ENCODE data around the gene PLPP7.
"Not testable (repeated sequence)": the region's sequence is repeated elsewhere in the genome, so short reads cannot be mapped to it uniquely, and the experiment has no call there.

PLPP7 gene

DNA sequence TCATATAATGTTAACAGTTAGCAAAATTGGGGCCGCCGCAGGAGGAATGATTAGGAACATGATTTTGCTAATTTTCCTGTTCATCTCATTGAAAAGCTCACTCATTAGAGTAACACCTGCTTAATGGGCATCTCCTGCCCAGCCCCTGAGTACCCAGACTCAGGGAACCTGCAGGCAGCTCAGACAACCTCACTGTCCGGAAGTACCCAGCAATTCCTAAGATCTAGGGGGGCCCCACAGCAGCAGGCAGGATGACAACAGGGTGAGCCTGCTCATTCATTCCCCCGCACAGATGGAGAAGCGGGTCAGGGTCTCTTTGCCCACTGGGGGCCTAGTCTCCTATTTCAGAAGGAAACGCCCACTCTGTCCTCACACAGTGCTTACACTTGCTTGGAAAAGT lies 25.8 kb upstream of the PLPP7 start:
- in situ Hi-C loops (cut with HindIII; ENCODE audit: low pct_ligation_motif_present, low pct_unique_long_range_greater_than_20kb, low sequenced_read_pairs), result no loop called here
- no peak for DNase-seq

DNA sequence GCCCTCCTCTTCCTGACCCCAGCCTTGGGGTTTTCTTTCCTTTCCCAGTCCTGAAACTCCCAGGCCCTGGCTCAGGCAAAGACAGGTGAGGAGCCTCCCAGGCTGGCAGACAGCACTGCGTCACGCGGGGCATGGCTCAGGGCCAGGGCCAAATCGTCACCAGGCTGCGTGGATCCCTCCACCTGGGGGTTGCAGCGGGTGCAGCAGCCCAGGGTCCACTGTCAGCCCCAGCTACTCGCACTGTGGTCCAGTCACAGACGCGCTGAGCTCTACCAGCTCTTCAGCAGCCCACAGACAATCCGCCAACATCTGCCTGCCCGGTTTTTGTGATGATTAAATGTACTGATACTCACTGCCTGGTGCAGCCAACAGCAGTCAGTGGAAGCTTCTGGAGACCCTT lies 25.3 kb upstream of the PLPP7 start:
- no peak for DNase-seq
- in situ Hi-C loops (cut with HindIII; ENCODE audit: low pct_ligation_motif_present, low pct_unique_long_range_greater_than_20kb, low sequenced_read_pairs), result no loop called here

DNA sequence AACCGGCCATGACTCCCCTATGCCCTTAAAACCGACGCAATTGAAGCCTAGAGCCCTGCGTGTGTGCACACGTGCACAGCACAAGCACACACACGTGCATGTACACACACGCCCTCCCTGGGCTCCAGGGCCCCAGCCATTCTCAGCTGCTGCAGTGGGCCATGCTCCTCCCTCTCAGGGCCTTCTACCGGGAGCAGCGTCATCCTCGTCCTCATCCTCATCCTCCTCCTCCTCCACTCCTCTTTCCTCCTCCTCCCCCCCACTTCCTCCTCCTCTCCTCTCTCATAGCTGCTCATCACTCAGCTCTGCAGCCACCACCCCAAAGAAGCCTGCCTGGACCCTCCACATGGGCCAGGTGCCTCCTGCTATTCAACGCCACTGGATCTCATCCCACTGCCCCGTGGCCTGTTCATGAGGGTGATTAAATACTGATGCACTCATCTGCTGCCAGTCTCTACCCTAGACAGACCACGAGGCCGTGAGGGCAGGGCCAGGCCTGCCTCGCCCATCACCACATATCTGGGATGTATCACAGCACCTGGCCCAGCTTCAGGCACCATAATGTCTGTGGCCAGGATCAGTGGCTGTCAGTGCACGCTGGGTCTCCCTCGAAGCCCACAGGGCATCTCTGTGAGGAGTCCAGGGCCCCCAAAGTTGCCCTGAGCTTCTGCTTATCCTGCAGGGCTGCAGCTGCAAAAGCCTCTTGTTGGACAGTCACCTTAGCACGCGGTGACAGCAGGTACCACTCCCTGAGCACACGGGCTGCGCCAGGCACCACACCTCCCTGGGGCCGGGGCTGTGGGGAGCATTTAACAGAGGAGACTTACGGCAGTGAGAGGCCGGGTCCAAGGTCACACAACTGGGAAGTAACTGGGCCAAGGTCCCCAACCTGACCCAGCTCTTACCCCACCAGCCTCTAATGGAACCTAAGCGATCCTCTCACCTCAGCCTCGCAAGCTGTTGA lies 23.0 kb upstream of the PLPP7 start:
- no peak for DNase-seq
- in situ Hi-C loops (cut with HindIII; ENCODE audit: low pct_ligation_motif_present, low pct_unique_long_range_greater_than_20kb, low sequenced_read_pairs), result no loop called here

DNA sequence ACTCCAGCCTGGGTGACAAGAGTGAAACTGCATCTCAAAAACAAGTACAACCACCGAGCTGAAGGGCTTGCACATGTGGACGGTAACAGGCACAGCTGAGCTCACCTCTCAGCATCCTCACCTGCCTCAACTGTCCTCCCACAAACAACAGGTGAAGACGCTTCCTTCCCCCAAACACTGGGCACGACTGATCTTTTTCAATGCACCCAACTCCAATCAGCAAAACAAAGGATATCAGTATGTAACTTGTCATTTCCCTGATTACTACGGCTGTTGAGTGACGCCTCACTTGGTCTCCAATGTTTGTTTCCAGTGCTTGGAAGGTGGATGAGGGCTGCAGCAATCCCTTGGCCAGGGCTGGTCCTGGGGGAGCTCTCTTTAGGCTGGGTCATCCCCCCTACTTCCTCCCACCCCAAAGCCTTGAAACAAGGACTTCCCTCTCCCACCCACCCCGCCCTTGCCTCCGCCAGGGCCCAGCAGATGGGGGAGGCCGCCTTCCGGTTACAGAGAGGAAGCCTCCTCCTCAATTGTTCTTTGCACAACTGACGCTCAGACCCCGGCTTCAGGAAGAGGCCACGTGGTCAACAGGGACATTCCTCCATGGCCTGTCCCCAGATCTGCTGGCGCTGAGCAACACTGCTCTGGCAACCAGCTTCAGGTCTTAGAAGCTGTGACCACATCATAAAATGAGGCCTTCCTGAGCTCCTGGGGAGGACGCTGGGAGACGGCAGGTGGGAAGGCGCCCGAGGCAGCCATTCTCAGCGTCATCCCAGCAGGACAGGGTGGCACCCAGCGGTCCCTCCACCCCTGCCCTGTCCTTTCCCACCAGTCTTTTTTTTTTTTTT lies 19.1 kb upstream of the PLPP7 start:
- DNase-seq, result no peak
- in situ Hi-C loops (cut with HindIII; ENCODE audit: low pct_ligation_motif_present, low pct_unique_long_range_greater_than_20kb, low sequenced_read_pairs), result no loop called here

- DNase-seq; in situ Hi-C loops (cut with HindIII; ENCODE audit: low pct_ligation_motif_present, low pct_unique_long_range_greater_than_20kb, low sequenced_read_pairs): not testable (repeated sequence)
Measured at GRCh38 chr9:131271016-131271273, 18.6 kb upstream of the PLPP7 start.

GRCh38 chr9:131271506-131271931 lies 18.0 kb upstream of the PLPP7 start:
- DNase-seq, result no peak
- in situ Hi-C loops (cut with HindIII; ENCODE audit: low pct_ligation_motif_present, low pct_unique_long_range_greater_than_20kb, low sequenced_read_pairs), result no loop called here

GRCh38 chr9:131272212-131272611 lies 17.3 kb upstream of the PLPP7 start:
- in situ Hi-C loops (cut with HindIII; ENCODE audit: low pct_ligation_motif_present, low pct_unique_long_range_greater_than_20kb, low sequenced_read_pairs), result no loop called here
- no peak for DNase-seq

DNA sequence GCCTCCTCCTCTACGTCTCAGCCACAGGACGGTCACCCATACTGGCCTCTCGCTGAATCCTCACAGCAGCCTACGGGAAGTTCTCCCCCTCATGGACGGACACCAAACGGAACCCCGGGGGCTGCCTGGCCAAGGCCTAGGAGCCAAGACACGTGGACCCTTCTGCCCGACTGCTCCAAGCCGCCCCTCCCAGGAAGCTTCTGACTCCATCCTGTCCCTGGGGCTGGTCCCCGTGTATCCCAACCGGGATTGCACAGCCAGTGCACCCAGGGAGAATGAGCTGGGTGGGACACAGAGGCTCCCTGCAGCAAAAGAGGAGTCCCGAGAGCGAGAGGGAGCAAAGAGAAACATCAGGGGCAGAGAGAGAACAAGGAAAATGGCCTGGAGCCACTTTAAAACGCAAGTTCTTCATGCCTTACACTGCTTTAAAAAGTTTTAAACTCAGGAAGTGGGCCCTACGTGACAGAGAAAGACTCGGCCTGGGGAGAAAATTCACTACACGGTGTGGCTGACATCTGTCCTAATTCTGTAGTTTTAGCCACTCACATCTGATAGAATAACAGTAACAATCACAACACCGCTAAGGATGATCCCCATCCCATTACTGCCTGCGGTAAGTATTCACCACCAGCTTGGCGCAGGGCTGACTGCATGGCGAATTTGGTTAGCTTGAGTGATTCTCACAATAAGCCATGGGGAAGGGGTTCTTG lies 16.2 kb upstream of the PLPP7 start:
- in situ Hi-C loops (cut with HindIII; ENCODE audit: low pct_ligation_motif_present, low pct_unique_long_range_greater_than_20kb, low sequenced_read_pairs), result no loop called here

GRCh38 chr9:131273856-131274673 lies 15.5 kb upstream of the PLPP7 start:
- in situ Hi-C loops (cut with HindIII; ENCODE audit: low pct_ligation_motif_present, low pct_unique_long_range_greater_than_20kb, low sequenced_read_pairs), result no loop called here
- DNase-seq, result no peak

More for the DNA sequence above, 16.2 kb upstream of the PLPP7 start:
- DNase-seq, result no peak

DNA sequence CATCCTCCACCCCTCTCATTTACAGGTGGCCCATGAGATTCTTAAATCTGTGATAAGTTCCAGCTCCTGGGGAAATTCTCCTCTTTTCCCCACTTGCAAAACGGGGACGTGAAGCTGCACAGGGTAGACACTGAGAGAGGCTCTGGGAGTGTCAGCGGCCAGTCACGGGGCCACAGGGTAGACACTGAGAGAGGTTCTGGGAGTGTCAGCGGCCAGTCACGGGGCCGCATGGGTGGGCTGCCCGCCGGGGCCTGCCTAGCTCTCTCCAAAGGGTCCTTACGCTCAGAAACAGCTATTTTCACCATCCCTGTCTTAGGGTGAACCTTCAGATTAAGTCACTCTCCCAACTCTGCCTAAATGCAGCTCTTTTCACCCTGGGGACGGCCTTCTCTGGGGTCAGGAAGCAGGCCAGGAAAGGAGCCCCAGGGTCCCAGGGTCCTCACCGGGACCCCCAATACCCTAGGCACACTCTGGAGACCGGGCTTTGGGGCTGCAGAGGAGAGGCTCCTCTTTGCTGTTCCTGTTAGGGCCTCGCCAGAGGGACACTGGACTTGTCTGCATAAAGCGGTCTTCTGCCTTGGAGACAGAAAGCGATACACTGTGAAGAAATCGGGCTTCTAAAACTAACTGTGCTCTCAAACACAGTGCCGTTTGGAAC lies 14.7 kb upstream of the PLPP7 start:
- no peak for DNase-seq
- in situ Hi-C loops (cut with HindIII; ENCODE audit: low pct_ligation_motif_present, low pct_unique_long_range_greater_than_20kb, low sequenced_read_pairs), result no loop called here

DNA sequence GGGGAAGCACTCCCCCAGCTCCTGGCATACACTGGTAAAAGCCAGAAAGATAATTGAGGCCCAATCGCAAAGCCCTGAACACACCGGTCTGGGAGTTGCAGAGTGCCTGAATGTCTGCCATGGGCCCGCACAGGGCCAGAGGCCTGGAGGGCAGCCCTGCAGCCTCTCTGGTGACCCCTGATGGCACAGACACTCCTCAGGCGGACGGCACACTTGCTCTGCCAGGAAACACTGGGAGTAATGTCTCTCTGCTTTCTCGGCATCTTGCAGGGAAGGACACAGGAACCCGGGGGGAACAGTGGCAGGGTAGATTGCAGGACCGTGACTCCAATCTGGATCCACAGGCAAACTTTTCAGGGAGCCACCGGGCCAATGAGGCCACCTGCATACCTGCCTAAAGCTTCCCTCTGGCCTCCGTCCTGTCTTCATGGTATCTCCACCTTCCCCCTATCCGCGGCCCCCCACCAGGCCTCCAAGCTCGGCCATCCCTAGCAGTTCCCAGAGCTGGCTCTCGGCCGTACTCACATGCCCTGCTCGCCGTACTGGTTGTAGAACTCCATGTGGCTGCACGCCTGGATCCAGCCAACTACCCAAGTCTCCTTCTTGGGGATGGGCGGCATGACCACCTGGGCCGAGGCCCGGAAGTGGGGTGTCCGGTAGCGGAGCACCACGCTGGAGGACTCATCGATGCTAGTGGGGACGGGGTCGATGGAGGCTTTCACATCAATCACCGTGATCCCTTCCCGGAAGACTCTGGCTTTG lies 14.0 kb upstream of the PLPP7 start:
- DNase-seq, result no peak
- in situ Hi-C loops (cut with HindIII; ENCODE audit: low pct_ligation_motif_present, low pct_unique_long_range_greater_than_20kb, low sequenced_read_pairs), result no loop called here

DNA sequence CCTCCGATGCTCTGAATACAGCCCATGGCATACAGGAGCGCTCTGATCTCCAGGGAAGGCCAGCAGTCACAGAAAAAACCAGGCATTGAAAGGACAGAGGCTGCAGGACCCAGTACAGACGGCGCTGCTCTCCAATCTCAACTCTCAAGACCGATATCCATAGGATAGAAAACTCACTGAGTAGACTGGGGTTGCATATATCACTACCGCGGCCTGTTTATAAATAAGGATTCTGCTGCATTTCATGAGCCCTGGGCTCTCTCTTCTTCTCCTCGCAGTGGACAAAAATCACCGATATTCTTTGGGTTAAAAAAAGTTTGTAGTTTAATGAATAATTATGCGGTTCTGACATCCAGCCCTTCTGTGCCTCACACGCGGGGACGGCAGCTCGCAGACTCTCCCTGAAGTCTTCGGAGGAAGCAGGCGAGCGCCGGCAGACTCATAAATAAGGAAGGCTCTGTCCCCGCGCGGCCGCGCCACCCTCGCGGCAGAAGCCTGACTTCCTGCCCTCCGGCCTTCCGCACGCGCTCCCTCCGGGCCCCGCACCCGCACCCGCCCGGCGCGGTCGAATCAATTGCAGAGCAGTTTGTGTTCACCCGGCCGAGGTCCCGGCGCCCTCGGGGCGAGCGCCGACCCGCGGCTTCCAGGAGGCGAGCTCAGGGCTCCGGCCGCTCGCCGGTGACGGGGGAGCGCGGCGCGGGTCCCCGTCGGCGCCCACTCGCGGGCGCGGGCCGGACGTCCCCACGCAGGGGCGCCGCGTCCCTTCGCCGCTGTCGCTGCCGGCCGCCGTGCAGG lies 13.2 kb upstream of the PLPP7 start, which contains the start of gene FAM78A:
FAM78A (minus strand) TSS at position 417 of the 795 bp plus-strand sequence; CDS start at position 86, 331 bp downstream.
- in situ Hi-C loops (cut with HindIII; ENCODE audit: low pct_ligation_motif_present, low pct_unique_long_range_greater_than_20kb, low sequenced_read_pairs), result no loop called here
- DNase-seq, result no peak

DNA sequence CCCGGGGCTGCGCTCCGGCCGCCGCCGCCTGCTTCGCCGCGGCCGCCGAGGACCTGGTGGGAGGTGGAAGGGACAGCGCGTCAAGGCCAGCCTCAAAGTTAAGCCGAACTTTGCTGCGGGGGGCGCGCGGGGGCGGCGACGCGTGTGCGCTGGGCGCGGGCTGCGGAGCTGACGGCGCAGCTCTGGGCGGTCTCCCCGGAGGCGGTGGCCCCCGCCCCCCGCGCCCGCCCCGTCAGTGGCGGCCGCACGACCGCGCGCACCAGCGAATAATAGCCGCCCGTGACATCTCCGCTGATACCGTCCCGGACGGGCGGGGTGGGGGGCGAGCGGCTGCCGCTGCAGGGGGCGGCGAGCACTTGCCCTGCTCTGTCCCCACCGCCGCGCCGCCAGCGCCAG lies 12.6 kb upstream of the PLPP7 start:
- DNase-seq, result no peak
- in situ Hi-C loops (cut with HindIII; ENCODE audit: low pct_ligation_motif_present, low pct_unique_long_range_greater_than_20kb, low sequenced_read_pairs), result no loop called here

DNA sequence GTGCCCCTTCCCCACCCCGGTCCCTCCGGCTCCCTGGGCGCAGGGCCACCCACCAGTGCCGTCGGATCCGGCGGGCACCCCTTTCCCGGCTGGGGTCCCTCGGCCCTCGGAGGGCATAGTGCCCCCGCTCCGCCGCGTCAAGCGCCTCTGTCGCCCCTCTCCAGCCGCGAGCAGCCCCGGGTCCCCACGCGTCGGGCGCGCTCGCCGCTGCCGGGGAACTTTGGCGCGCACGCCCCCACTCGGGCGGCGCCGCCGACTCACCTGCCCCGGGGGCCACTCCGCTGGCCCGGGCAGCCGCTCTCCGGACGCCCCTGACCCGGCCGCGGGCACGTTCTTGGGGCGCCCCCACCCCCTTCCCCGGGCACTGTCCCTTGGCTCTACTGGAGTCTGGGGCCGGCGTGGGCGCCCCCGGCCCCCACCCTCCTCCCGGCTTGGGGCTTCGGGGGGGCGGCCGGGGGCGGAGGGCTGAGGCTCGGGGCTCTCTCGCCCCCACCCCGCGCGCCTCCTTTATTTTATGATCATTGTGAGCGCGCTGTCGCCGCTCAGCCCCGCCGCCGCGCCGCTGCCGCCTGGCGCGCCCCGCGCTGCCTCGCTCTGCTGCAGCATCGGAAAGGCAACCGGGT lies 12.1 kb upstream of the PLPP7 start:
- in situ Hi-C loops (cut with HindIII; ENCODE audit: low pct_ligation_motif_present, low pct_unique_long_range_greater_than_20kb, low sequenced_read_pairs), result no loop called here
- no peak for DNase-seq

- in situ Hi-C loops (cut with HindIII; ENCODE audit: low pct_ligation_motif_present, low pct_unique_long_range_greater_than_20kb, low sequenced_read_pairs), result no loop called here
- DNase-seq, result peak; percentile 75
Measured at GRCh38 chr9:131277910-131278701, 11.4 kb upstream of the PLPP7 start.
